ENCODE data around the gene KIF2A.

KIF2A gene

DNA sequence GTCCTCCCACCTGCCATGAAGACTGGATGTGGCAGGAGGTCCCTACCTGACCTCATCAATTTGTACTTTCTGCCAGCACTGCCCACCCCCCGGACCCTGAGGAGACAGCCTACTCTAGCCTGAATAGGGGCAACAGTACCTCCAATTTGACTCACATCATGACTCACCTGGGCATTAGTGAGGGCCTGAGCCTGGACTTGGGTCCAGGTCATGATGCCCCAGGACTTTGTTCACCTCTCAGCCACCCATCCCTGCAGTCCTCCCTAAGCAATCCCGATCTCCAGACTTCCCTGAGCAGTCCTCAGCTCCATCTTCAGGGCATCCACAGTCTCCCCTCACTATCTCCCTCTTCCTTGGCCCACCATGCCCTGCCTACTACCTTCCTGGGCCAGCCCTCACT, 28.1 kb downstream of the KIF2A start:
- Histone ChIP-seq H3K4me1 (peaks cover 0 to 18% (median 0%) of the 10 kb centered on the region in 4 donors), H3K27me3 (no peaks in the 10 kb centered on the region), H3K4me3 (no peak overlapping the region), H3K36me3 (peaks cover 0 to 5% (median 5%) of the 10 kb centered on the region in 3 donors), H3K9me3 (no peaks in the 10 kb centered on the region), H3K27ac (no peak overlapping the region)
- intact Hi-C loops (cut with DNase I; ENCODE audit: low total_unique reads): no loop called here
- no peak for DNase-seq
- TF ChIP-seq, protein P1, sequence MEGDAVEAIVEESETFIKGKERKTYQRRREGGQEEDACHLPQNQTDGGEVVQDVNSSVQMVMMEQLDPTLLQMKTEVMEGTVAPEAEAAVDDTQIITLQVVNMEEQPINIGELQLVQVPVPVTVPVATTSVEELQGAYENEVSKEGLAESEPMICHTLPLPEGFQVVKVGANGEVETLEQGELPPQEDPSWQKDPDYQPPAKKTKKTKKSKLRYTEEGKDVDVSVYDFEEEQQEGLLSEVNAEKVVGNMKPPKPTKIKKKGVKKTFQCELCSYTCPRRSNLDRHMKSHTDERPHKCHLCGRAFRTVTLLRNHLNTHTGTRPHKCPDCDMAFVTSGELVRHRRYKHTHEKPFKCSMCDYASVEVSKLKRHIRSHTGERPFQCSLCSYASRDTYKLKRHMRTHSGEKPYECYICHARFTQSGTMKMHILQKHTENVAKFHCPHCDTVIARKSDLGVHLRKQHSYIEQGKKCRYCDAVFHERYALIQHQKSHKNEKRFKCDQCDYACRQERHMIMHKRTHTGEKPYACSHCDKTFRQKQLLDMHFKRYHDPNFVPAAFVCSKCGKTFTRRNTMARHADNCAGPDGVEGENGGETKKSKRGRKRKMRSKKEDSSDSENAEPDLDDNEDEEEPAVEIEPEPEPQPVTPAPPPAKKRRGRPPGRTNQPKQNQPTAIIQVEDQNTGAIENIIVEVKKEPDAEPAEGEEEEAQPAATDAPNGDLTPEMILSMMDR (IDR thresholded peaks at IDR 0.05): no peak

DNA sequence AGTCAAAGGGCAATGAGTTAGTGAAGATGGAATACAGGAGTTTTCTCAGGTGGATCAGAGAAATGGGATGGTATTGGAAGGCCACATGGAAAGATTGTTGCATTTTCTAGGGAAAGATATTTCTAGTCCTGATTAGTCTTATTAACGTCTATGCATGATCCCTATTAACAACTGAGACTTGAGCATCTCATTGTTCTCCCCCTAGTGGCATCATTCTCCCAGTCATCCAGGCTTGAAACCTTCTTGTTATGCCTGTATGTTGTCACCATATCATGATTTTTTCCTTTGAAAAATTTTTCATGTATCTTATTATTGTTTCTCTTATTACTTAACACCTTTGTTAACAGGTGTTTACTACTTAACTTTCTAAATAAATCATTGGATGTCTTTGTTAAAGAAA, 34.4 kb downstream of the KIF2A start:
- Histone ChIP-seq H3K4me3 (no peak overlapping the region), H3K27me3 (no peaks in the 10 kb centered on the region), H3K4me1 (no peaks in the 10 kb centered on the region), H3K27ac (no peak overlapping the region), H3K36me3 (peaks cover 0 to 1% (median 0%) of the 10 kb centered on the region in 3 donors), H3K9me3 (no peaks in the 10 kb centered on the region)
- DNase-seq: no peak
- TF ChIP-seq, protein P1 (IDR thresholded peaks at IDR 0.05): no peak
- intact Hi-C loops (cut with DNase I; ENCODE audit: low total_unique reads): no loop called here

DNA sequence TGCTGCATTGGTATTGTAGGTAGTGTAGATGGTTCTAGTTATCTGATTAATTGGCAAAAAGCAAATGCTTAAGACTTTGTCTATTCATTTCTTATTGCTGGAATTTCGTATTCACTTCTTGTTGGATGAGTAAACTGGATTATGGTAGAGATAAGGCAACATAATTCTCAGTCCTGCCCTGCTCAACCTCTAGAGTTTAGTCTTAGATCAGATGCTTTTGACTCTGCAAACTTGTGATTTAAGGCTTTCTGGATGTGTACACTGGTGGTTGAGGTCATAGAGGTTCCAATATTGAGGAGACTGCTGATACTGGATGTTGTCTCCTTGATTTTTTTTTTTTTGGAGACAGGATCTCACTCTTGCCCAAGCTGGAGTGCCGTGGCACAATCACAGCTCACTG, 35.0 kb downstream of the KIF2A start:
- intact Hi-C loops (cut with DNase I; ENCODE audit: low total_unique reads): no loop called here

DNA sequence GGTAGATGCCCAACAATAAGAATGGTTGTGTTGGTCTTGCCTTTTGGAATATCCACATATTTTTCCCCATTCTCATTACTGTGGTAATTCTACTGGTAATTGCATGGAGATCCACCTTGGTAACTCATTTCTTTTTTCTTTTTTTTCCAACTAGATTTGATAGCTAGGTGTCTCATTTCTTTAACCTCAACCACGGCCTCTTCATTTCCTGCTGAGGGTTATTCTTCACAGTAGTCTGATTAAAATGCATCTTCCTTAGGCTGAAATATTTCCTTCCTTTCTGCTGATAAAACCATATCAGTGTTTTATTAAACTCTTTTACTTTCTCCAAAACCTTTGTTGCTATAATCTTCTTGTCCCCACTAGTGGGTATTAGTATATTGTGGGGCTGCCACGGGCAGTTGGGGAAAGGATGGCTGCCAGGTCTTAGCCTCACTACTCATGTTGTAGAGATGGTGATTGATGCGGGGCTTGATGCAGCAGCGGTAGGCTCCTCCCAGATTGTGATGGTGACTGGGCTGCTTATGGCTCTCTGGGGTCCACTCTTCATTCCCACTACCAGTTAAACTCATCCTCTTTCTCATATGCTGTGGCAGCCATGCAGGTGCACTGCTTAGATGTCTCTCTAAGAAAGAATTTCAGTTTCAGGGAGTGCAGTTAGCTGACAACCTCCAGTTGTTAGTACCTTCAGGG, 35.9 kb downstream of the KIF2A start:
- no peaks in the 10 kb centered on the region for H3K9me3 ChIP-seq
- intact Hi-C loops (cut with DNase I; ENCODE audit: low total_unique reads): no loop called here
- TF ChIP-seq, protein P1 (IDR thresholded peaks at IDR 0.05): no peak

More for the DNA sequence above, 35.0 kb downstream of the KIF2A start:
- DNase-seq: no peak
- H3K27ac ChIP-seq: no peak overlapping the region
- H3K4me3 ChIP-seq: no peak overlapping the region
- H3K36me3 ChIP-seq: no peaks in the 10 kb centered on the region
- H3K4me1 ChIP-seq: no peaks in the 10 kb centered on the region
- no peaks in the 10 kb centered on the region for H3K27me3 ChIP-seq
- H3K9me3 ChIP-seq: no peaks in the 10 kb centered on the region
- TF ChIP-seq, protein P1 (IDR thresholded peaks at IDR 0.05): no peak

DNA sequence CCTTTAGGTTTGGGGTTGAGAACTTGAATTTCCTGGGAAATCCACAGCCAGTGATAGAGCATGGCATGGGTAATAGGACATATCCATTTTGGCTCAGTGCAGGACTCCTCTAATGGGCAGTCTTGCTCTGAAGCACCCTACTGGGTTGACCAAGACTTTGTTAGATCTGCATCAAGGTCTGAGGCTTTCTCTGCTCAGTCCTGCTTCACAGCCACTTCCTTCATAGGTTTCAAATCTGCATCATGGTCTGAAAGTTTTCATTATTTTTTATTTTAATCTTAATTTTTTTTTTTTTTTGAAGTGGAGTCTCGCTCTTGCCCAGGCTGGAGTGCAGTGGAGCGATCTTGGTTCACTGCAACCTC, 36.5 kb downstream of the KIF2A start:
- DNase-seq: no peak
- intact Hi-C loops (cut with DNase I; ENCODE audit: low total_unique reads): no loop called here
- H3K4me3 ChIP-seq: no peak overlapping the region
- H3K9me3 ChIP-seq: no peaks in the 10 kb centered on the region
- no peak overlapping the region for H3K27ac ChIP-seq
- no peaks in the 10 kb centered on the region for H3K36me3 ChIP-seq
- TF ChIP-seq, protein P1 (IDR thresholded peaks at IDR 0.05): no peak
- no peaks in the 10 kb centered on the region for H3K27me3 ChIP-seq
- no peaks in the 10 kb centered on the region for H3K4me1 ChIP-seq

More for the DNA sequence above, 35.9 kb downstream of the KIF2A start:
- Histone ChIP-seq H3K36me3 (no peaks in the 10 kb centered on the region), H3K4me1 (no peaks in the 10 kb centered on the region), H3K27ac (no peak overlapping the region), H3K4me3 (no peak overlapping the region), H3K27me3 (no peaks in the 10 kb centered on the region)
- no peak for DNase-seq
